Esophagus muscularis mucosa (tissue), 4 donors: ENCODE measurements around the gene DIP2C. TPM values are rescaled to one million over a fixed set of nuclear protein-coding genes. Genes with fewer than 3 reads are reported as not detected.
"Not testable (repeated sequence)": the region's sequence is repeated elsewhere in the genome, so short reads cannot be mapped to it uniquely, and the experiment has no call there.

Experiments
- DNase-seq: peaks from one replicate; pipeline ENCODE4 v3.0.0-alpha.2; 2017; ENCODE audit errors: extremely low spot score
- H3K27ac ChIP-seq, 4 donors: fragments of 200-600 bp; sonication (generic); replicated peaks in 1 of 4; 1 replicate in 3 of 4; 2 replicates in 1 of 4; pipeline ENCODE4 v1.5.1; 2016 to 2019; ENCODE audit warnings: mild to moderate bottlenecking in 1 of 4
- H3K27me3 ChIP-seq, 4 donors: fragments of 200-600 bp; sonication (generic); one replicate each; pipeline versions ENCODE4 v1.5.1 to v1.6.0; 2016 to 2019
- H3K36me3 ChIP-seq, 4 donors: fragments of 200-600 bp; sonication (generic); one replicate each; pipeline ENCODE4 v1.5.1; 2016 to 2019
- H3K4me1 ChIP-seq, 4 donors: fragments of 200-600 bp; sonication (generic); one replicate each; pipeline ENCODE4 v1.5.1; 2016 to 2019
- H3K4me3 ChIP-seq, 4 donors: fragments of 200-600 bp; sonication (generic); 1 replicate in 2 of 4; 2 replicates in 2 of 4; pipeline ENCODE4 v1.5.1; 2016 to 2019; ENCODE audit warnings: mild to moderate bottlenecking in 4 of 4, moderate library complexity in 1 of 4
- H3K9me3 ChIP-seq, 4 donors: fragments of 200-600 bp; sonication (generic); 1 replicate in 3 of 4; 2 replicates in 1 of 4; pipeline ENCODE4 v1.5.1; 2016 to 2019
- EP300 ChIP-seq: sonication (generic); formaldehyde crosslinking; IDR thresholded peaks from one replicate; pipeline ENCODE4 v1.6.1; 2017; ENCODE audit warnings: antibody characterized with exemption
- POLR2A ChIP-seq: fragments of 450-650 bp; IDR thresholded peaks from one replicate; pipeline ENCODE4 v1.6.1; 2017; ENCODE audit warnings: antibody characterized with exemption, moderate library complexity, mild to moderate bottlenecking, low read depth
- POLR2AphosphoS5 ChIP-seq, 2 donors: sonication (generic); formaldehyde crosslinking; IDR thresholded peaks; one replicate each; pipeline ENCODE4 v1.6.1; 2017; ENCODE audit warnings: antibody characterized with exemption in 2 of 2
- WGBS: methylation state at CpG from one replicate; pipeline ENCODE4 v1.1.5; 2018; 5-methylcytosine and 5-hydroxymethylcytosine counted together
- intact Hi-C: fragments of 100-400 bp; cut with DNase I; formaldehyde crosslinking; loops from one replicate; pipeline ENCODE4 v1.15.1; 2023
- total RNA-seq, 4 donors: library from RNA; depleted of rRNA; stranded (reverse); fragments of >200 nt; gene quantifications; one replicate each; pipeline versions ENCODE4 v1.1.0 to v1.2.1, GENCODE V29; 2016
- TF ChIP-seq, protein P1 (sequence below), 3 experiments: fragments of 200-600 bp in 2 of 3; fragments of 450-650 bp in 1 of 3; sonication (generic) in 2 of 3; IDR thresholded peaks; one replicate each; pipeline ENCODE4 v1.5.1; 2017 to 2019; ENCODE audit warnings: antibody characterized with exemption in 3 of 3, mild to moderate bottlenecking in 2 of 3, moderate library complexity in 1 of 3

DIP2C gene
- total RNA-seq, 4 donors from 2014 or later, result 38.6 to 66.4 (median 55.7) TPM

DNA sequence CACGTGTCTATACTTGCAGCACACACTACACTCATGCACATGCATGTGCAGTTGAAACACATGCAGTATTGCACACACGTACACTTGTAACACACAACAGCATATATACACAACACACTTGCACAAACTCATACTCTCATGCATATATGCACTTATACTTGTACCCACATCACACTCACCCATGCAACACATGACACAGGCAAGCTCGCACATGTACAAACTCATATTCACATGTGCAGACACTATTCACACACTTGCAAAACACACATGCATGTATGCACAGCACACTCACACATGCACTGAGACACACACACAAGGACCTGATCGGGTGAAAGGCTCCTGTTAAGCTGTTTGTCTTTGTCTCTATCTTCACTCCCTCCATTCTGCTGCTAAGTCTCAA lies 384.4 kb downstream of the DIP2C start:
- intact Hi-C loops, result no loop called here
- DNase-seq, result no peak
- 96% methylated on average over 4 of the region's 4 CpGs for WGBS
- Histone ChIP-seq H3K9me3 (no peaks in the 10 kb centered on the region), H3K4me1 (peaks cover 0 to 16% (median 5%) of the 10 kb centered on the region in 4 donors), H3K27me3 (no peaks in the 10 kb centered on the region), H3K27ac (no peak overlapping the region), H3K4me3 (no peak overlapping the region), H3K36me3 (peaks cover 4 to 71% (median 38%) of the 10 kb centered on the region in 4 donors)
- TF ChIP-seq POLR2AphosphoS5 (IDR thresholded peaks at IDR 0.05) (no peak), POLR2A (no peak), EP300 (no peak)
- TF ChIP-seq, protein P1, sequence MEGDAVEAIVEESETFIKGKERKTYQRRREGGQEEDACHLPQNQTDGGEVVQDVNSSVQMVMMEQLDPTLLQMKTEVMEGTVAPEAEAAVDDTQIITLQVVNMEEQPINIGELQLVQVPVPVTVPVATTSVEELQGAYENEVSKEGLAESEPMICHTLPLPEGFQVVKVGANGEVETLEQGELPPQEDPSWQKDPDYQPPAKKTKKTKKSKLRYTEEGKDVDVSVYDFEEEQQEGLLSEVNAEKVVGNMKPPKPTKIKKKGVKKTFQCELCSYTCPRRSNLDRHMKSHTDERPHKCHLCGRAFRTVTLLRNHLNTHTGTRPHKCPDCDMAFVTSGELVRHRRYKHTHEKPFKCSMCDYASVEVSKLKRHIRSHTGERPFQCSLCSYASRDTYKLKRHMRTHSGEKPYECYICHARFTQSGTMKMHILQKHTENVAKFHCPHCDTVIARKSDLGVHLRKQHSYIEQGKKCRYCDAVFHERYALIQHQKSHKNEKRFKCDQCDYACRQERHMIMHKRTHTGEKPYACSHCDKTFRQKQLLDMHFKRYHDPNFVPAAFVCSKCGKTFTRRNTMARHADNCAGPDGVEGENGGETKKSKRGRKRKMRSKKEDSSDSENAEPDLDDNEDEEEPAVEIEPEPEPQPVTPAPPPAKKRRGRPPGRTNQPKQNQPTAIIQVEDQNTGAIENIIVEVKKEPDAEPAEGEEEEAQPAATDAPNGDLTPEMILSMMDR (IDR thresholded peaks at IDR 0.05), result no peak

DNA sequence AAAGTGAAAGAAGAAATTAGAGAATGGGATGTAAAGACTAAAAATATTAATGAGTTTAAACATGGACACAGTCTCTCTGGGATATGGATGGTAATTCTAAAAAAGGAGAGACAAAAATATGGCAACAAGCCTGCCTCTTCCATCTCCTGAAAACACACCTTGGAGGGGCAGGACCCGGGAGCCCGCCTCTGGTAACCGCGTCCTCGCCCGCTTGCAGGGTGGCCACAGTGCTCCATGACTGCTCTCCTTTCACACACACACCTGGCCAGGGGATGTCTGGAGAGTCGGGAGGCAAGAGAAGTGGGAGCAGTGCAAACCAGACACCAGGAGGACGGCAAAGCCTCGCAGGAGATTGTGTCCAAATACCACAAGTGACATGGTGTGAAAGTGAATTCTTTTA lies 387.9 kb downstream of the DIP2C start:
- Histone ChIP-seq H3K36me3 (peaks cover 0 to 44% (median 10%) of the 10 kb centered on the region in 4 donors), H3K27ac (no peak overlapping the region), H3K4me3 (no peak overlapping the region), H3K9me3 (no peaks in the 10 kb centered on the region), H3K4me1 (peaks cover 7 to 24% (median 19%) of the 10 kb centered on the region in 4 donors), H3K27me3 (no peaks in the 10 kb centered on the region)
- no peak for DNase-seq
- WGBS, result 97% methylated on average over 9 of the region's 9 CpGs
- no peak for TF ChIP-seq POLR2A
- TF ChIP-seq, protein P1 (IDR thresholded peaks at IDR 0.05), result no peak
- no peak for TF ChIP-seq EP300
- TF ChIP-seq POLR2AphosphoS5 (IDR thresholded peaks at IDR 0.05), result no peak
- intact Hi-C loops, result no loop called here

DNA sequence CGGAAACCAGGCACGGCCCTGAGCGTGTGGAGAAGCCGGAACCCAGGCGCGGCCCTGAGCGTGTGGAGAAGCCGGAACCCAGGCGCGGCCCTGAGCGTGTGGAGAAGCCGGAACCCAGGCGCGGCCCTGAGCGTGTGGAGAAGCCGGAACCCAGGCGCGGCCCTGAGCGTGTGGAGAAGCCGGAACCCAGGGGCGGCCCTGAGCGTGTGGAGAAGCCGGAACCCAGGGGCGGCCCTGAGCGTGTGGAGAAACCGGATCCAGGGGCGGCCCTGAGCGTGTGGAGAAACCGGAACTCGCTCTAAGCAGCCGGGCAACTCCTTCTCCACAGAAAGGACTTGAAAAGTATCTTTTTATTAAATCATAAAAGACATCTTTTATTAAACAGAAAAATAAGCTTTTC lies 388.9 kb downstream of the DIP2C start:
- peaks cover 7 to 20% (median 18%) of the 10 kb centered on the region in 4 donors for H3K4me1 ChIP-seq
- H3K36me3 ChIP-seq, result peaks cover 0 to 44% (median 10%) of the 10 kb centered on the region in 4 donors
- intact Hi-C loops, H3K4me3 ChIP-seq, H3K27ac ChIP-seq, DNase-seq, H3K9me3 ChIP-seq, H3K27me3 ChIP-seq: not testable (repeated sequence)
- 97% methylated on average over 31 of the region's 31 CpGs for WGBS

DNA sequence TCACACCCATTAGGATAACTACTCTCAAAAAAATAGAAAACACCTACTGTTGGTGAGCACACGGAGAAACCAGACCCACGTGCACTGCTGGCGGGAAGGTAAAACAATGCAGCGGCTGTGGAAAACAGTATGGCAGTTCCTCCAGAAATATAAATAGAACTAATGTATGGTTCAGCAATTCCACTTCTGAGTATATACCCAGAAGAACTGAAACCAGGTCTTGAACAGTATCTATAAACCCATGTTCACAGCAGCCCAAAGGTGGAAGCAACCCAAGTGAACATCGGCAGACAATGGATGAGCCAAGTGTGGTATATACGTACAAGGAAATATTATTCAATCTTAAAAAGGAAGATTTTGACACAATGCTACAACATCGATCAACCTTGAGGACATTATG lies 389.5 kb downstream of the DIP2C start:
- intact Hi-C loops, result no loop called here
- peaks cover 0 to 44% (median 10%) of the 10 kb centered on the region in 4 donors for H3K36me3 ChIP-seq
- WGBS, result 99% methylated on average over 7 of the region's 7 CpGs
- H3K27me3 ChIP-seq, result no peaks in the 10 kb centered on the region
- no peaks in the 10 kb centered on the region for H3K9me3 ChIP-seq
- H3K27ac ChIP-seq, result no peak overlapping the region
- no peak for DNase-seq
- H3K4me1 ChIP-seq, result peaks cover 7 to 20% (median 18%) of the 10 kb centered on the region in 4 donors
- TF ChIP-seq EP300, result no peak
- no peak overlapping the region for H3K4me3 ChIP-seq

DNA sequence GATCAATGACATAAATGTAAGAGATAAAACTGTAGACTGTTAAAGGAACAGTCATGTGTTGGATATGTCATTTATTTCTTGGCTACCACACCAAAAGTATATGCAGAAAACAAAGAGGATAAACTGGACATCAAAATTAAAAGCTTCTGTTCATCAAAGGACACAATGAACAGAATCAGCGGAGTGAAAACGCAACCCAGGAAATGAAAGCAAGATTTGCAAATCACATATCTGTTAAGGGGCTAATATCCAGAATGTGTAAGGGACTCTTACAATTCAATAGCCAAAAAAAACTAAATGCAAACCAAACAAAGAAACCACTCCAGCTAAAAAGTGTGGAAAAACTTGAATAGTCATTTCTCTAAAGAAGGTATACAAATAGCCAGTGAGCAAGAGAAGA lies 390.0 kb downstream of the DIP2C start:
- WGBS, result 92% methylated on average over 2 of the region's 2 CpGs
- no peaks in the 10 kb centered on the region for H3K9me3 ChIP-seq
- TF ChIP-seq POLR2AphosphoS5 (IDR thresholded peaks at IDR 0.05), result no peak
- TF ChIP-seq POLR2A, result no peak
- TF ChIP-seq, protein P1 (IDR thresholded peaks at IDR 0.05), result no peak
- TF ChIP-seq EP300, result no peak
- H3K27ac ChIP-seq, result no peak overlapping the region
- peaks cover 0 to 44% (median 10%) of the 10 kb centered on the region in 4 donors for H3K36me3 ChIP-seq
- no peaks in the 10 kb centered on the region for H3K27me3 ChIP-seq
- peaks cover 7 to 20% (median 18%) of the 10 kb centered on the region in 4 donors for H3K4me1 ChIP-seq
- intact Hi-C loops, result no loop called here
- no peak for DNase-seq
- no peak overlapping the region for H3K4me3 ChIP-seq

DNA sequence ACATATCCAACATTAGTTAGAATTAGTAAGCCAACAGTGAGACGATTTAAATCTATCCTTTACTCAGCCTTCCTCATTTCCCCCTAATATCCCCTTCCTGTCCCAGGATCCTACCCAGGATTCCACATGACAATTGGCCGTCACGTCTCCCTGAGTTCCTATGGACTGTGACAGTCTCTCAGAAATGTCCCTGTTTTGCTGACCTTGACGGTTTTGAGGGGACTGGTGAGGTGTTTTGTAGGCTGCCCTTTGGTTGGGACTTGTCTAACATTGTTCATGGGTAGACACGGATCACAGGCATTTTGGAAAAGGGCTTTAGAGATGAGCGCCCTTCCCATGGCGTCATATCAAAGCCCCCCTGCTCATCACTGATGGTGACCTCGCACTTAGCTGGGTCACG lies 391.4 kb downstream of the DIP2C start:
- Histone ChIP-seq H3K4me1 (peaks cover 7 to 20% (median 18%) of the 10 kb centered on the region in 4 donors), H3K27ac (peak overlapping the region in 3 of 4 donors; percentile 62 to 70 (median 63)), H3K27me3 (no peaks in the 10 kb centered on the region), H3K4me3 (no peak overlapping the region), H3K36me3 (peaks cover 0 to 34% (median 10%) of the 10 kb centered on the region in 4 donors), H3K9me3 (no peaks in the 10 kb centered on the region)
- intact Hi-C loops, result no loop called here
- no peak for TF ChIP-seq EP300
- TF ChIP-seq, protein P1 (IDR thresholded peaks at IDR 0.05), result no peak
- TF ChIP-seq POLR2AphosphoS5 (IDR thresholded peaks at IDR 0.05), result no peak
- no peak for TF ChIP-seq POLR2A
- 84% methylated on average over 8 of the region's 9 CpGs for WGBS
- no peak for DNase-seq
